PFSK-1 (cell line): ENCODE measurements around the gene SLC1A7.

Experiments
- POLR2AphosphoS5 ChIP-seq: IDR thresholded peaks from 2 replicates; pipeline ENCODE4 v1.6.1; 2012; ENCODE audit warnings: low read depth, mild to moderate bottlenecking, control low read depth, low read length, moderate library complexity
- SIN3A ChIP-seq: IDR thresholded peaks from 2 replicates; pipeline ENCODE4 v1.6.1; 2012; ENCODE audit warnings: mild to moderate bottlenecking, low read length, moderate library complexity, borderline replicate concordance; ENCODE audit not compliant: insufficient read depth

DNA sequence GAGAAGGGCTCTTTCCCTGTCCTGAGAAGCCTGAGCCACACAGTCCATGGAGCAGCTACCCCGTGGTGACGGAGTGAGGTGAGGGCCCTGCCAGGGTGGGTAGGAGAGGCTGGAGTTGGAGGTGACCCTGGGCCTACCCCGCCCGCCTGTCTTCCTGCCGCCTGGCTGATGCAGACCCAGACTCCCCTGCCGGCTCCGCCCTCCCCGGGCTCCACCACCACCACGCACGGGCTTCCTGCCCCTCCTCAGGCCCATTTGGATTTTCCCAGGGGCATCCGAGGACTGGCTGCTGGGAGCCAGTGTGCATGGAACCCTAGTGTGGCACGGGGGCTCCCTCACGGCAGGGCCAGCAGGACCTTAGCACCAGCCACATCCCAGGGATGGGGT, 47.9 kb downstream of the SLC1A7 start:
- TF ChIP-seq POLR2AphosphoS5 (no peak), SIN3A (no peak)
